Mesenchymal stem cell (in vitro differentiated cells and primary cell): ENCODE data around the gene CA11.

Source experiments
- DNase-seq: peaks from one replicate; pipeline ENCODE4 v3.0.0-alpha.2; 2013
- H2AFZ ChIP-seq: one replicate; pipeline ENCODE4 v1.6.1; 2013; ENCODE audit warnings: low read depth, mild to moderate bottlenecking, control low read depth, inconsistent platforms, low read length, moderate library complexity
- H2AK5ac ChIP-seq: 2 replicates; pipeline ENCODE4 v1.6.1; 2013; ENCODE audit warnings: low read length, moderate library complexity, mild to moderate bottlenecking, inconsistent platforms; ENCODE audit not compliant: severe bottlenecking
- H2BK120ac ChIP-seq: one replicate; pipeline ENCODE4 v1.6.1; 2013; ENCODE audit warnings: low read depth, mild to moderate bottlenecking, inconsistent platforms, low read length, moderate library complexity
- H2BK12ac ChIP-seq, 2 experiments: one replicate each; pipeline ENCODE4 v1.6.1; 2013; ENCODE audit warnings: inconsistent platforms in 2 of 2, low read length in 2 of 2, mild to moderate bottlenecking in 2 of 2, moderate library complexity in 2 of 2, control low read depth in 1 of 2
- H2BK15ac ChIP-seq: one replicate; pipeline ENCODE4 v1.6.1; 2013; ENCODE audit warnings: mild to moderate bottlenecking, low read depth, inconsistent platforms; ENCODE audit not compliant: poor library complexity, severe bottlenecking
- H2BK5ac ChIP-seq: 2 replicates; pipeline ENCODE4 v1.6.1; 2013; ENCODE audit warnings: low read depth, mild to moderate bottlenecking, low read length, control low read depth, inconsistent platforms; ENCODE audit not compliant: poor library complexity, severe bottlenecking
- H3K14ac ChIP-seq, 2 experiments: one replicate each; pipeline ENCODE4 v1.6.1; 2013; ENCODE audit warnings: inconsistent platforms in 2 of 2, low read length in 2 of 2, control low read depth in 1 of 2, mild to moderate bottlenecking in 1 of 2, moderate library complexity in 1 of 2
- H3K18ac ChIP-seq, 2 experiments: one replicate each; pipeline ENCODE4 v1.6.1; 2013; ENCODE audit warnings: inconsistent platforms in 2 of 2, low read length in 2 of 2, control low read depth in 1 of 2, low read depth in 1 of 2, mild to moderate bottlenecking in 1 of 2
- H3K23ac ChIP-seq, 2 experiments: one replicate each; pipeline ENCODE4 v1.6.1; 2013; ENCODE audit warnings: inconsistent platforms in 2 of 2, low read length in 2 of 2, mild to moderate bottlenecking in 2 of 2, moderate library complexity in 2 of 2, control low read depth in 1 of 2
- H3K27ac ChIP-seq: 2 replicates; pipeline ENCODE4 v1.5.1; 2013; ENCODE audit warnings: mild to moderate bottlenecking, moderate library complexity, low read length, control low read depth, inconsistent platforms; ENCODE audit not compliant: poor library complexity, severe bottlenecking
- H3K27me3 ChIP-seq, 2 experiments: 2 replicates each; pipeline versions ENCODE4 v1.6.1 to v1.7.0; 2013; ENCODE audit warnings: low read length in 2 of 2, mild to moderate bottlenecking in 2 of 2, moderate library complexity in 2 of 2, control low read depth in 1 of 2, inconsistent platforms in 1 of 2; ENCODE audit not compliant: control insufficient read depth in 1 of 2, insufficient read depth in 1 of 2
- H3K36me3 ChIP-seq, 2 experiments: 2 replicates each; pipeline versions ENCODE4 v1.6.1 to v1.7.0; 2013; ENCODE audit warnings: low read length in 2 of 2, control low read depth in 1 of 2, inconsistent platforms in 1 of 2, low read depth in 1 of 2, mild to moderate bottlenecking in 1 of 2; ENCODE audit not compliant: insufficient read depth in 2 of 2, control insufficient read depth in 1 of 2
- H3K4ac ChIP-seq, 2 experiments: one replicate each; pipeline ENCODE4 v1.6.1; 2013; ENCODE audit warnings: inconsistent platforms in 2 of 2, low read length in 2 of 2, mild to moderate bottlenecking in 2 of 2, moderate library complexity in 2 of 2, control low read depth in 1 of 2, low read depth in 1 of 2
- H3K4me1 ChIP-seq: 2 replicates; pipeline ENCODE4 v1.6.1; 2013; ENCODE audit warnings: low read depth, low read length, control low read depth; ENCODE audit not compliant: control insufficient read depth, insufficient read depth
- H3K4me2 ChIP-seq: 2 replicates; pipeline ENCODE4 v1.6.1; 2013; ENCODE audit warnings: low read length, mild to moderate bottlenecking, inconsistent platforms; ENCODE audit not compliant: poor library complexity, severe bottlenecking
- H3K4me3 ChIP-seq, 2 experiments: 2 replicates each; pipeline versions ENCODE4 v1.5.1 to v1.7.0; 2013; ENCODE audit warnings: low read length in 2 of 2, mild to moderate bottlenecking in 2 of 2, control low read depth in 1 of 2, low read depth in 1 of 2; ENCODE audit not compliant: insufficient read depth in 1 of 2
- H3K79me1 ChIP-seq: replicated peaks from 2 replicates; pipeline ENCODE4 v1.6.1; 2013; ENCODE audit warnings: mild to moderate bottlenecking, control low read depth, low read length, inconsistent platforms; ENCODE audit not compliant: poor library complexity, severe bottlenecking
- H3K9ac ChIP-seq: 2 replicates; pipeline ENCODE4 v1.7.0; 2013; ENCODE audit warnings: mild to moderate bottlenecking, low read length, moderate library complexity
- H3K9me3 ChIP-seq: 2 replicates; pipeline ENCODE4 v1.7.0; 2013; ENCODE audit warnings: mild to moderate bottlenecking, low read length; ENCODE audit not compliant: control insufficient read depth
- H4K8ac ChIP-seq: one replicate; pipeline ENCODE4 v1.6.1; 2013; ENCODE audit warnings: inconsistent platforms, mild to moderate bottlenecking, low read length, moderate library complexity
- H4K91ac ChIP-seq: one replicate; pipeline ENCODE4 v1.6.1; 2013; ENCODE audit warnings: mild to moderate bottlenecking, low read length, inconsistent platforms
- WGBS: methylation state at CpG from one replicate; pipeline ENCODE4 v1.1.7; 2013; ENCODE audit warnings: mixed read lengths; 5-methylcytosine and 5-hydroxymethylcytosine counted together

The CA11 gene

GRCh38 chr19:48595833-48596232, 50.2 kb downstream of the CA11 start:
- no peaks in the 10 kb centered on the region for H3K79me1 ChIP-seq
- H2AK5ac ChIP-seq, result no peak overlapping the region
- no peak overlapping the region for H4K8ac ChIP-seq
- H2BK5ac ChIP-seq, result no peak overlapping the region
- no peak overlapping the region for H3K4me2 ChIP-seq
- H3K36me3 ChIP-seq, result no peaks in the 10 kb centered on the region
- H3K4ac ChIP-seq, result no peak overlapping the region
- WGBS, result 83% methylated on average over 6 of the region's 6 CpGs
- DNase-seq, result no peak
- no peak overlapping the region for H2BK120ac ChIP-seq
- H2AFZ ChIP-seq, result no peak overlapping the region
- no peak overlapping the region for H4K91ac ChIP-seq
- H3K9me3 ChIP-seq, result no peaks in the 10 kb centered on the region
- no peak overlapping the region for H2BK15ac ChIP-seq
- no peak overlapping the region for H3K9ac ChIP-seq
- H3K4me3 ChIP-seq, result no peak overlapping the region
- no peak overlapping the region for H3K14ac ChIP-seq
- H3K18ac ChIP-seq, result no peak overlapping the region
- H3K4me1 ChIP-seq, result peaks cover 6% of the 10 kb centered on the region
- H2BK12ac ChIP-seq, result no peak overlapping the region
- H3K27me3 ChIP-seq, result peaks cover 6 to 15% of the 10 kb centered on the region in 2 experiments
- H3K27ac ChIP-seq, result no peak overlapping the region
- H3K23ac ChIP-seq, result no peak overlapping the region

- DNase-seq, result no peak
- Histone ChIP-seq H2AFZ (no peak overlapping the region), H3K18ac (no peak overlapping the region), H4K8ac (no peak overlapping the region), H3K4me2 (no peak overlapping the region), H3K9me3 (no peaks in the 10 kb centered on the region), H3K4ac (no peak overlapping the region), H3K27me3 (peaks cover 6 to 14% of the 10 kb centered on the region in 2 experiments), H3K23ac (no peak overlapping the region), H3K4me3 (no peak overlapping the region), H3K14ac (no peak overlapping the region), H2AK5ac (no peak overlapping the region), H2BK12ac (no peak overlapping the region), H3K27ac (no peak overlapping the region), H4K91ac (no peak overlapping the region), H2BK5ac (no peak overlapping the region), H3K36me3 (no peaks in the 10 kb centered on the region), H3K4me1 (peaks cover 6% of the 10 kb centered on the region), H2BK120ac (no peak overlapping the region), H2BK15ac (no peak overlapping the region), H3K79me1 (no peaks in the 10 kb centered on the region), H3K9ac (no peak overlapping the region)
- 97% methylated on average over 9 of the region's 9 CpGs for WGBS
Observed at GRCh38 chr19:48595171-48595570, 50.8 kb downstream of the CA11 start.

GRCh38 chr19:48591021-48591420, 55.0 kb downstream of the CA11 start:
- Histone ChIP-seq H3K14ac (no peak overlapping the region), H2AFZ (no peak overlapping the region), H3K36me3 (no peaks in the 10 kb centered on the region), H3K4me3 (no peak overlapping the region), H3K4me2 (no peak overlapping the region), H4K8ac (no peak overlapping the region), H2BK5ac (no peak overlapping the region), H2BK12ac (no peak overlapping the region), H3K9ac (no peak overlapping the region), H2AK5ac (no peak overlapping the region), H4K91ac (no peak overlapping the region), H3K27me3 (peaks cover 0 to 11% of the 10 kb centered on the region in 2 experiments), H2BK120ac (no peak overlapping the region), H3K4me1 (peaks cover 6% of the 10 kb centered on the region), H3K23ac (no peak overlapping the region), H2BK15ac (no peak overlapping the region), H3K18ac (no peak overlapping the region), H3K4ac (no peak overlapping the region), H3K27ac (no peak overlapping the region), H3K79me1 (no peaks in the 10 kb centered on the region), H3K9me3 (no peaks in the 10 kb centered on the region)
- peak; percentile 40 for DNase-seq
- WGBS, result 80% methylated on average over 5 of the region's 5 CpGs

- whole genome bisulfite sequencing, result 5% methylated on average over 36 of the region's 36 CpGs
- peak overlapping the region; percentile 70 for H4K91ac ChIP-seq
- H3K79me1 ChIP-seq, result no peaks in the 10 kb centered on the region
- H2BK5ac ChIP-seq, result no peak overlapping the region
- peak; percentile 85 for DNase-seq
- peak overlapping the region in 1 of 2 experiments; percentile 4 for H3K4ac ChIP-seq
- H3K27ac ChIP-seq, result no peak overlapping the region
- H3K4me3 ChIP-seq, result peak overlapping the region; percentile 43 to 68
- H3K27me3 ChIP-seq, result peaks cover 0 to 11% of the 10 kb centered on the region in 2 experiments
- peaks cover 6% of the 10 kb centered on the region for H3K4me1 ChIP-seq
- H2AK5ac ChIP-seq, result no peak overlapping the region
- H3K23ac ChIP-seq, result no peak overlapping the region
- H3K4me2 ChIP-seq, result peak overlapping the region; percentile 64
- peak overlapping the region; percentile 93 for H4K8ac ChIP-seq
- peak overlapping the region in 1 of 2 experiments; percentile 59 for H2BK12ac ChIP-seq
- peak overlapping the region in 1 of 2 experiments; percentile 91 for H3K14ac ChIP-seq
- H3K9me3 ChIP-seq, result no peaks in the 10 kb centered on the region
- no peaks in the 10 kb centered on the region for H3K36me3 ChIP-seq
- H3K9ac ChIP-seq, result peak overlapping the region; percentile 63
- peak overlapping the region; percentile 18 to 48 for H3K18ac ChIP-seq
- peak overlapping the region; percentile 99 for H2BK15ac ChIP-seq
- H2BK120ac ChIP-seq, result no peak overlapping the region
- peak overlapping the region; percentile 90 for H2AFZ ChIP-seq
Observed at GRCh38 chr19:48588670-48589401, 57.2 kb downstream of the CA11 start.
